ENCODE measurements around the gene LMO1.

Gene LMO1

GRCh38 chr11:8192016-8192895, 71.4 kb downstream of the LMO1 start:
- no peak overlapping the region for H3K4me3 ChIP-seq (ENCODE audit: low read length)
- no peak for TF ChIP-seq ZNF274 (IDR thresholded peaks at IDR 0.05; ENCODE audit: low read depth, low read length)

GRCh38 chr11:8190431-8190830, 73.2 kb downstream of the LMO1 start:
- H3K4me3 ChIP-seq (ENCODE audit: low read length) = no peak overlapping the region
- no peak for TF ChIP-seq ZNF274 (IDR thresholded peaks at IDR 0.05; ENCODE audit: low read depth, low read length)

- no peak overlapping the region for H3K4me3 ChIP-seq (ENCODE audit: low read length)
- TF ChIP-seq ZNF274 (IDR thresholded peaks at IDR 0.05; ENCODE audit: low read depth, low read length) = no peak
These were observed 77.2 kb downstream of the LMO1 start for GRCh38 chr11:8186429-8186828.

- H3K4me3 ChIP-seq (ENCODE audit: low read length) = no peak overlapping the region
These were observed 80.6 kb downstream of the LMO1 start for GRCh38 chr11:8183111-8183510.

GRCh38 chr11:8180469-8180868, 83.2 kb downstream of the LMO1 start:
- no peak overlapping the region for H3K4me3 ChIP-seq (ENCODE audit: low read length)
- TF ChIP-seq ZNF274 (IDR thresholded peaks at IDR 0.05; ENCODE audit: low read depth, low read length) = no peak

More at GRCh38 chr11:8183111-8183510, 80.6 kb downstream of the LMO1 start:
- TF ChIP-seq ZNF274 (IDR thresholded peaks at IDR 0.05; ENCODE audit: low read depth, low read length) = no peak

- TF ChIP-seq ZNF274 (IDR thresholded peaks at IDR 0.05; ENCODE audit: low read depth, low read length) = no peak
- H3K4me3 ChIP-seq (ENCODE audit: low read length) = no peak overlapping the region
These were observed 85.4 kb downstream of the LMO1 start for GRCh38 chr11:8178297-8178696.

- no peak for TF ChIP-seq ZNF274 (IDR thresholded peaks at IDR 0.05; ENCODE audit: low read depth, low read length)
- no peak overlapping the region for H3K4me3 ChIP-seq (ENCODE audit: low read length)
These were observed 86.5 kb downstream of the LMO1 start for GRCh38 chr11:8177136-8177535.

Measured in GM08714 (cell line).